ENCODE data around the gene DOCK3.
"Not testable (repeated sequence)": the region's sequence is repeated elsewhere in the genome, so short reads cannot be mapped to it uniquely, and the experiment has no call there.

The DOCK3 gene

GRCh38 chr3:51191768-51192167, 517.0 kb downstream of the DOCK3 start:
- no peak for DNase-seq (ENCODE audit: low read depth, low spot score)

- peak; percentile 47 for DNase-seq (ENCODE audit: low read depth, low spot score)
Measured at GRCh38 chr3:51198477-51198876, 523.8 kb downstream of the DOCK3 start.

- DNase-seq (ENCODE audit: low read depth, low spot score): not testable (repeated sequence)
Measured at GRCh38 chr3:51199296-51199695, 524.6 kb downstream of the DOCK3 start.

- DNase-seq (ENCODE audit: low read depth, low spot score): no peak
Measured at GRCh38 chr3:51216291-51216690, 541.6 kb downstream of the DOCK3 start.

GRCh38 chr3:51221959-51222358, 547.2 kb downstream of the DOCK3 start:
- DNase-seq (ENCODE audit: low read depth, low spot score): no peak

GRCh38 chr3:51224283-51224682, 549.6 kb downstream of the DOCK3 start:
- no peak for DNase-seq (ENCODE audit: low read depth, low spot score)

- no peak for DNase-seq (ENCODE audit: low read depth, low spot score)
Measured at GRCh38 chr3:51224843-51225242, 550.1 kb downstream of the DOCK3 start.

GRCh38 chr3:51242939-51243338, 568.2 kb downstream of the DOCK3 start:
- DNase-seq (ENCODE audit: low read depth, low spot score): no peak

- DNase-seq (ENCODE audit: low read depth, low spot score): no peak
Measured at GRCh38 chr3:51243924-51244323, 569.2 kb downstream of the DOCK3 start.

GRCh38 chr3:51245867-51246266, 571.1 kb downstream of the DOCK3 start:
- no peak for DNase-seq (ENCODE audit: low read depth, low spot score)

- DNase-seq (ENCODE audit: low read depth, low spot score): no peak
Measured at GRCh38 chr3:51257870-51258269, 583.1 kb downstream of the DOCK3 start.

GRCh38 chr3:51264166-51264565, 589.4 kb downstream of the DOCK3 start:
- DNase-seq (ENCODE audit: low read depth, low spot score): not testable (repeated sequence)

GRCh38 chr3:51268132-51268531, 593.4 kb downstream of the DOCK3 start:
- DNase-seq (ENCODE audit: low read depth, low spot score): no peak

GRCh38 chr3:51269466-51269865, 594.7 kb downstream of the DOCK3 start:
- peak; percentile 2 for DNase-seq (ENCODE audit: low read depth, low spot score)

- DNase-seq (ENCODE audit: low read depth, low spot score): no peak
Measured at GRCh38 chr3:51270559-51270958, 595.8 kb downstream of the DOCK3 start.

GRCh38 chr3:51271172-51271571, 596.4 kb downstream of the DOCK3 start:
- no peak for DNase-seq (ENCODE audit: low read depth, low spot score)

- no peak for DNase-seq (ENCODE audit: low read depth, low spot score)
Measured at GRCh38 chr3:51274052-51274451, 599.3 kb downstream of the DOCK3 start.

GRCh38 chr3:51275111-51275805, 600.5 kb downstream of the DOCK3 start:
- DNase-seq (ENCODE audit: low read depth, low spot score): no peak

GRCh38 chr3:51276046-51276445, 601.3 kb downstream of the DOCK3 start:
- DNase-seq (ENCODE audit: low read depth, low spot score): no peak

GRCh38 chr3:51279448-51279847, 604.7 kb downstream of the DOCK3 start:
- DNase-seq (ENCODE audit: low read depth, low spot score): no peak

GRCh38 chr3:51280176-51280575, 605.4 kb downstream of the DOCK3 start:
- DNase-seq (ENCODE audit: low read depth, low spot score): no peak

- DNase-seq (ENCODE audit: low read depth, low spot score): peak; percentile 50
Measured at GRCh38 chr3:51282931-51283330, 608.2 kb downstream of the DOCK3 start.

- DNase-seq (ENCODE audit: low read depth, low spot score): peak; percentile 14
Measured at GRCh38 chr3:51283421-51283820, 608.7 kb downstream of the DOCK3 start.

- no peak for DNase-seq (ENCODE audit: low read depth, low spot score)
Measured at GRCh38 chr3:51295625-51296024, 620.9 kb downstream of the DOCK3 start.
